GM23338 (cell line): ENCODE data around the gene ACSL6. TPM values are rescaled to one million over a fixed set of nuclear protein-coding genes. Genes with fewer than 3 reads are reported as not detected.

Source experiments
- ATAC-seq: fragments of 200-7000 bp; cut with Tn5 transposase; 3 replicates; pipeline ENCODE4 v1.9.1; 2020
- DNase-seq: peaks from one replicate; pipeline ENCODE4 v3.0.0-alpha.2; 2015; ENCODE audit warnings: low spot score
- H2AFZ ChIP-seq: fragments of 200-600 bp; sonication (generic); 2 replicates; pipeline ENCODE4 v1.8.0; 2016; ENCODE audit warnings: antibody characterized with exemption, mild to moderate bottlenecking, moderate library complexity
- H3F3A ChIP-seq: fragments of 200-600 bp; sonication (generic); replicated peaks from 2 replicates; pipeline ENCODE4 v1.8.0; 2017; ENCODE audit warnings: antibody characterized with exemption, mixed run types, low read depth
- H3K27ac ChIP-seq: fragments of 200-600 bp; sonication (generic); 2 replicates; pipeline ENCODE4 v1.6.1; 2016; ENCODE audit warnings: low read depth
- H3K27me3 ChIP-seq: fragments of 200-600 bp; sonication (generic); 2 replicates; pipeline ENCODE4 v1.8.0; 2016; ENCODE audit warnings: mild to moderate bottlenecking, mixed run types, moderate library complexity; ENCODE audit not compliant: insufficient read depth
- H3K36me3 ChIP-seq: fragments of 200-600 bp; sonication (generic); 2 replicates; pipeline ENCODE4 v1.8.0; 2016; ENCODE audit warnings: mild to moderate bottlenecking; ENCODE audit not compliant: insufficient read depth
- H3K4me1 ChIP-seq: fragments of 200-600 bp; sonication (generic); 2 replicates; pipeline ENCODE4 v1.8.0; 2016; ENCODE audit warnings: mild to moderate bottlenecking, moderate library complexity; ENCODE audit not compliant: insufficient read depth
- H3K4me2 ChIP-seq: fragments of 200-600 bp; sonication (generic); 2 replicates; pipeline ENCODE4 v1.7.1; 2017; ENCODE audit warnings: mixed run types
- H3K4me3 ChIP-seq: fragments of 200-600 bp; sonication (generic); 2 replicates; pipeline ENCODE4 v1.6.1; 2016; ENCODE audit warnings: mixed run types
- H3K79me2 ChIP-seq: fragments of 200-600 bp; sonication (generic); replicated peaks from 2 replicates; pipeline ENCODE4 v1.8.0; 2017; ENCODE audit warnings: mild to moderate bottlenecking; ENCODE audit not compliant: insufficient read depth
- H3K9me2 ChIP-seq: fragments of 200-600 bp; sonication (generic); 2 replicates; pipeline ENCODE4 v1.8.0; 2017; ENCODE audit not compliant: insufficient read depth
- H4K20me1 ChIP-seq: fragments of 200-600 bp; sonication (generic); replicated peaks from 2 replicates; pipeline ENCODE4 v1.8.0; 2017; ENCODE audit warnings: mild to moderate bottlenecking; ENCODE audit not compliant: insufficient read depth
- H3K27ac Mint-ChIP-seq: 2 replicates; pipeline ENCODE4 v1.8.0; 2020; ENCODE audit warnings: inconsistent platforms, mild to moderate bottlenecking, moderate library complexity, mixed read lengths
- H3K27me3 Mint-ChIP-seq: 3 replicates; pipeline ENCODE4 v1.8.0; 2022; ENCODE audit warnings: low read depth, mild to moderate bottlenecking, moderate library complexity, mixed read lengths, inconsistent platforms; ENCODE audit not compliant: insufficient read depth, poor library complexity
- H3K36me3 Mint-ChIP-seq: 3 replicates; pipeline ENCODE4 v1.8.0; 2021; ENCODE audit warnings: low read depth, mild to moderate bottlenecking, inconsistent platforms, moderate library complexity, mixed read lengths
- H3K4me1 Mint-ChIP-seq: 3 replicates; pipeline ENCODE4 v1.8.0; 2020; ENCODE audit warnings: mild to moderate bottlenecking, inconsistent platforms, mixed read lengths
- H3K4me3 Mint-ChIP-seq: 3 replicates; pipeline ENCODE4 v1.8.0; 2021; ENCODE audit warnings: moderate library complexity, mild to moderate bottlenecking, inconsistent platforms, mixed read lengths
- H3K9me3 Mint-ChIP-seq: 3 replicates; pipeline ENCODE4 v1.8.0; 2020; ENCODE audit warnings: moderate library complexity, mild to moderate bottlenecking, inconsistent platforms, mixed read lengths
- CREB1 ChIP-seq: fragments of 250-450 bp; sonication (Bioruptor Pico); IDR thresholded peaks from 2 replicates; pipeline ENCODE4 v1.5.0; 2020; ENCODE audit warnings: low read depth, mild to moderate bottlenecking, moderate library complexity
- ETS1 ChIP-seq: IDR thresholded peaks from 2 replicates; pipeline ENCODE4 v1.6.1; 2016; ENCODE audit warnings: antibody characterized with exemption
- EZH2phosphoT487 ChIP-seq: fragments of 200-600 bp; sonication (generic); IDR thresholded peaks from one replicate; pipeline ENCODE4 v1.8.1; 2018; ENCODE audit warnings: antibody characterized with exemption; ENCODE audit not compliant: unreplicated experiment
- NANOG ChIP-seq: IDR thresholded peaks from 2 replicates; pipeline ENCODE4 v1.6.1; 2016; ENCODE audit warnings: antibody characterized with exemption, borderline replicate concordance
- STAT1 ChIP-seq: IDR thresholded peaks from one replicate; pipeline ENCODE4 v1.6.1; 2016; ENCODE audit warnings: antibody characterized with exemption; ENCODE audit not compliant: unreplicated experiment
- ZNF331 ChIP-seq: fragments of 250-450 bp; sonication (Bioruptor Pico); IDR thresholded peaks from 2 replicates; pipeline ENCODE4 v1.5.0; 2020; ENCODE audit warnings: low read depth, mild to moderate bottlenecking, moderate library complexity
- polyA plus RNA-seq: library from polyadenylated mRNA; unstranded; fragments of >200 nt; fragmentation: Nextera tagmentation; extraction: Ambion mirVana; gene quantifications from 2 replicates; pipeline ENCODE4 v1.2.1, GENCODE V29; 2016
- total RNA-seq: library from RNA; depleted of rRNA; stranded (reverse); fragments of >200 nt; shearing (Covaris generic); gene quantifications from 2 replicates; pipeline ENCODE4 v1.2.3, GENCODE V29; 2014
- TF ChIP-seq, protein P1 (sequence below): IDR thresholded peaks from one replicate; pipeline ENCODE4 v1.6.1; 2018; ENCODE audit warnings: antibody characterized with exemption; ENCODE audit not compliant: unreplicated experiment
- TF ChIP-seq, protein P2 (sequence below): fragments of 250-450 bp; sonication (Bioruptor Pico); IDR thresholded peaks from 2 replicates; pipeline ENCODE4 v1.5.0; 2020; ENCODE audit warnings: mild to moderate bottlenecking, moderate library complexity

The ACSL6 gene
- total and polyA plus RNA-seq, 2 experiments from 2014 or later: 0.76 to 3.6 TPM

- TF ChIP-seq, protein P1, sequence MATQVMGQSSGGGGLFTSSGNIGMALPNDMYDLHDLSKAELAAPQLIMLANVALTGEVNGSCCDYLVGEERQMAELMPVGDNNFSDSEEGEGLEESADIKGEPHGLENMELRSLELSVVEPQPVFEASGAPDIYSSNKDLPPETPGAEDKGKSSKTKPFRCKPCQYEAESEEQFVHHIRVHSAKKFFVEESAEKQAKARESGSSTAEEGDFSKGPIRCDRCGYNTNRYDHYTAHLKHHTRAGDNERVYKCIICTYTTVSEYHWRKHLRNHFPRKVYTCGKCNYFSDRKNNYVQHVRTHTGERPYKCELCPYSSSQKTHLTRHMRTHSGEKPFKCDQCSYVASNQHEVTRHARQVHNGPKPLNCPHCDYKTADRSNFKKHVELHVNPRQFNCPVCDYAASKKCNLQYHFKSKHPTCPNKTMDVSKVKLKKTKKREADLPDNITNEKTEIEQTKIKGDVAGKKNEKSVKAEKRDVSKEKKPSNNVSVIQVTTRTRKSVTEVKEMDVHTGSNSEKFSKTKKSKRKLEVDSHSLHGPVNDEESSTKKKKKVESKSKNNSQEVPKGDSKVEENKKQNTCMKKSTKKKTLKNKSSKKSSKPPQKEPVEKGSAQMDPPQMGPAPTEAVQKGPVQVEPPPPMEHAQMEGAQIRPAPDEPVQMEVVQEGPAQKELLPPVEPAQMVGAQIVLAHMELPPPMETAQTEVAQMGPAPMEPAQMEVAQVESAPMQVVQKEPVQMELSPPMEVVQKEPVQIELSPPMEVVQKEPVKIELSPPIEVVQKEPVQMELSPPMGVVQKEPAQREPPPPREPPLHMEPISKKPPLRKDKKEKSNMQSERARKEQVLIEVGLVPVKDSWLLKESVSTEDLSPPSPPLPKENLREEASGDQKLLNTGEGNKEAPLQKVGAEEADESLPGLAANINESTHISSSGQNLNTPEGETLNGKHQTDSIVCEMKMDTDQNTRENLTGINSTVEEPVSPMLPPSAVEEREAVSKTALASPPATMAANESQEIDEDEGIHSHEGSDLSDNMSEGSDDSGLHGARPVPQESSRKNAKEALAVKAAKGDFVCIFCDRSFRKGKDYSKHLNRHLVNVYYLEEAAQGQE: no peak
- TF ChIP-seq CREB1: no peak
- no peak for TF ChIP-seq EZH2phosphoT487
- no peak for TF ChIP-seq ETS1
- no peak for TF ChIP-seq STAT1
Observed at GRCh38 chr5:131974956-131975726, 36.3 kb downstream of the ACSL6 start (continued).

DNA sequence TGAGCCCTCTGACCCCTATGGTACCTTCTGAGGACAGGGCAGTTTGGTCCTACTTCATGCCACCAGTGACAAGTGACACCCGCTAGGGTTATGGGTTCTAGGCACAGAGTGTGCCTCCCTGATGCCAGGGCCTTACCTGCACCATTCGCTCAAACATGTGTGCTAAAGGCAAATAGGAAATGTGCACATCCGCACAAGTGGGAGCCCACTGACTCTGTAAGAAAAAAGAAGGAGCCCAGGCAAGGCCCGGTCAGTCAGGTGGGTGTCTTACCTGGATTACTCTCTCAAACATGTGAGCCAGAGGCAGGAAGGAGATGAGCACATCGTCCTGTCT is 36.9 kb downstream of the ACSL6 start:
- Mint-ChIP-seq H3K36me3 (no peaks in the 10 kb centered on the region; the same call in 2 of the 3 replicates), H3K9me3 (no peaks in the 10 kb centered on the region), H3K27ac (no peak overlapping the region), H3K27me3 (no peaks in the 10 kb centered on the region), H3K4me3 (peak overlapping the region; percentile 4; the same call in 2 of the 3 replicates), H3K4me1 (peaks cover 12% of the 10 kb centered on the region)
- H3K9me2 ChIP-seq: no peaks in the 10 kb centered on the region
- peak overlapping the region; percentile 3; the same call in 1 of the 2 replicates for H3K4me3 ChIP-seq
- ATAC-seq (no peak), DNase-seq (no peak)
- H2AFZ ChIP-seq: peak overlapping the region; percentile 97
- H3K27me3 ChIP-seq: no peaks in the 10 kb centered on the region
- no peak overlapping the region for H3K27ac ChIP-seq
- no peaks in the 10 kb centered on the region for H3F3A ChIP-seq
- no peaks in the 10 kb centered on the region for H3K79me2 ChIP-seq
- peak overlapping the region; percentile 69; the same call in 1 of the 2 replicates for H3K4me2 ChIP-seq
- peaks cover 9% of the 10 kb centered on the region; the same call in 1 of the 2 replicates for H3K4me1 ChIP-seq
- H3K36me3 ChIP-seq: no peaks in the 10 kb centered on the region
- H4K20me1 ChIP-seq: no peaks in the 10 kb centered on the region
- no peak for TF ChIP-seq ZNF331
- no peak for TF ChIP-seq NANOG
- TF ChIP-seq, protein P1: no peak
- TF ChIP-seq EZH2phosphoT487: no peak
- TF ChIP-seq, protein P2, sequence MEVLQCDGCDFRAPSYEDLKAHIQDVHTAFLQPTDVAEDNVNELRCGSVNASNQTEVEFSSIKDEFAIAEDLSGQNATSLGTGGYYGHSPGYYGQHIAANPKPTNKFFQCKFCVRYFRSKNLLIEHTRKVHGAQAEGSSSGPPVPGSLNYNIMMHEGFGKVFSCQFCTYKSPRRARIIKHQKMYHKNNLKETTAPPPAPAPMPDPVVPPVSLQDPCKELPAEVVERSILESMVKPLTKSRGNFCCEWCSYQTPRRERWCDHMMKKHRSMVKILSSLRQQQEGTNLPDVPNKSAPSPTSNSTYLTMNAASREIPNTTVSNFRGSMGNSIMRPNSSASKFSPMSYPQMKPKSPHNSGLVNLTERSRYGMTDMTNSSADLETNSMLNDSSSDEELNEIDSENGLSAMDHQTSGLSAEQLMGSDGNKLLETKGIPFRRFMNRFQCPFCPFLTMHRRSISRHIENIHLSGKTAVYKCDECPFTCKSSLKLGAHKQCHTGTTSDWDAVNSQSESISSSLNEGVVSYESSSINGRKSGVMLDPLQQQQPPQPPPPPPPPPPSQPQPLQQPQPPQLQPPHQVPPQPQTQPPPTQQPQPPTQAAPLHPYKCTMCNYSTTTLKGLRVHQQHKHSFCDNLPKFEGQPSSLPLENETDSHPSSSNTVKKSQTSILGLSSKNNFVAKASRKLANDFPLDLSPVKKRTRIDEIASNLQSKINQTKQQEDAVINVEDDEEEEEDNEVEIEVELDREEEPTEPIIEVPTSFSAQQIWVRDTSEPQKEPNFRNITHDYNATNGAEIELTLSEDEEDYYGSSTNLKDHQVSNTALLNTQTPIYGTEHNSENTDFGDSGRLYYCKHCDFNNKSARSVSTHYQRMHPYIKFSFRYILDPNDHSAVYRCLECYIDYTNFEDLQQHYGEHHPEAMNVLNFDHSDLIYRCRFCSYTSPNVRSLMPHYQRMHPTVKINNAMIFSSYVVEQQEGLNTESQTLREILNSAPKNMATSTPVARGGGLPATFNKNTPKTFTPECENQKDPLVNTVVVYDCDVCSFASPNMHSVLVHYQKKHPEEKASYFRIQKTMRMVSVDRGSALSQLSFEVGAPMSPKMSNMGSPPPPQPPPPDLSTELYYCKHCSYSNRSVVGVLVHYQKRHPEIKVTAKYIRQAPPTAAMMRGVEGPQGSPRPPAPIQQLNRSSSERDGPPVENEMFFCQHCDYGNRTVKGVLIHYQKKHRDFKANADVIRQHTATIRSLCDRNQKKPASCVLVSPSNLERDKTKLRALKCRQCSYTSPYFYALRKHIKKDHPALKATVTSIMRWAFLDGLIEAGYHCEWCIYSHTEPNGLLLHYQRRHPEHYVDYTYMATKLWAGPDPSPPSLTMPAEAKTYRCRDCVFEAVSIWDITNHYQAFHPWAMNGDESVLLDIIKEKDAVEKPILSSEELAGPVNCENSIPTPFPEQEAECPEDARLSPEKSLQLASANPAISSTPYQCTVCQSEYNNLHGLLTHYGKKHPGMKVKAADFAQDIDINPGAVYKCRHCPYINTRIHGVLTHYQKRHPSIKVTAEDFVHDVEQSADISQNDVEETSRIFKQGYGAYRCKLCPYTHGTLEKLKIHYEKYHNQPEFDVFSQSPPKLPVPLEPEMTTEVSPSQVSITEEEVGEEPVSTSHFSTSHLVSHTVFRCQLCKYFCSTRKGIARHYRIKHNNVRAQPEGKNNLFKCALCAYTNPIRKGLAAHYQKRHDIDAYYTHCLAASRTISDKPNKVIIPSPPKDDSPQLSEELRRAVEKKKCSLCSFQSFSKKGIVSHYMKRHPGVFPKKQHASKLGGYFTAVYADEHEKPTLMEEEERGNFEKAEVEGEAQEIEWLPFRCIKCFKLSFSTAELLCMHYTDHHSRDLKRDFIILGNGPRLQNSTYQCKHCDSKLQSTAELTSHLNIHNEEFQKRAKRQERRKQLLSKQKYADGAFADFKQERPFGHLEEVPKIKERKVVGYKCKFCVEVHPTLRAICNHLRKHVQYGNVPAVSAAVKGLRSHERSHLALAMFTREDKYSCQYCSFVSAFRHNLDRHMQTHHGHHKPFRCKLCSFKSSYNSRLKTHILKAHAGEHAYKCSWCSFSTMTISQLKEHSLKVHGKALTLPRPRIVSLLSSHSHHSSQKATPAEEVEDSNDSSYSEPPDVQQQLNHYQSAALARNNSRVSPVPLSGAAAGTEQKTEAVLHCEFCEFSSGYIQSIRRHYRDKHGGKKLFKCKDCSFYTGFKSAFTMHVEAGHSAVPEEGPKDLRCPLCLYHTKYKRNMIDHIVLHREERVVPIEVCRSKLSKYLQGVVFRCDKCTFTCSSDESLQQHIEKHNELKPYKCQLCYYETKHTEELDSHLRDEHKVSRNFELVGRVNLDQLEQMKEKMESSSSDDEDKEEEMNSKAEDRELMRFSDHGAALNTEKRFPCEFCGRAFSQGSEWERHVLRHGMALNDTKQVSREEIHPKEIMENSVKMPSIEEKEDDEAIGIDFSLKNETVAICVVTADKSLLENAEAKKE (CRISPR knock-in tag): no peak
- TF ChIP-seq STAT1: no peak
